22Rv1 (cell line): ENCODE results near the gene LAMB1.

Experiments used
- CTCF ChIP-seq: fragments of 450-650 bp; IDR thresholded peaks from 2 replicates; pipeline ENCODE4 v1.5.1; 2017; ENCODE audit warnings: mild to moderate bottlenecking
- ZFX ChIP-seq: fragments of 450-650 bp; IDR thresholded peaks from 2 replicates; pipeline ENCODE4 v1.6.1; 2017; ENCODE audit warnings: antibody characterized with exemption, borderline replicate concordance

- TF ChIP-seq CTCF, result no peak
- no peak for TF ChIP-seq ZFX
These were observed 25.9 kb downstream of the LAMB1 start for GRCh38 chr7:107977048-107977447.
